GM19043 (cell line): ENCODE results near the gene ZNF440.

Experiments
- ATAC-seq: cut with Tn5 transposase; IDR thresholded peaks from one replicate; pipeline ENCODE4 v1.9.1; 2021; ENCODE audit warnings: low read depth; ENCODE audit not compliant: unreplicated experiment

ZNF440 gene

GRCh38 chr19:11880598-11880997 lies 66.5 kb downstream of the ZNF440 start:
- ATAC-seq, result no peak

GRCh38 chr19:11881151-11881800 lies 67.2 kb downstream of the ZNF440 start:
- no peak for ATAC-seq

- ATAC-seq, result no peak
These were observed 68.5 kb downstream of the ZNF440 start for GRCh38 chr19:11882606-11883005.
